Measurements from ENCODE around the gene UCP2.
"Not testable (repeated sequence)": the region's sequence is repeated elsewhere in the genome, so short reads cannot be mapped to it uniquely, and the experiment has no call there.

UCP2 gene

GRCh38 chr11:73995731-73996130, 13.1 kb upstream of the UCP2 start:
- no peak for DNase-seq (ENCODE audit: low read depth)

GRCh38 chr11:73995247-73995646, 12.6 kb upstream of the UCP2 start:
- DNase-seq (ENCODE audit: low read depth), result no peak

- no peak for DNase-seq (ENCODE audit: low read depth)
Measured at GRCh38 chr11:73991471-73992006, 8.9 kb upstream of the UCP2 start.

GRCh38 chr11:73990730-73991129, 8.1 kb upstream of the UCP2 start:
- DNase-seq (ENCODE audit: low read depth), result no peak

GRCh38 chr11:73989156-73989555, 6.5 kb upstream of the UCP2 start:
- DNase-seq (ENCODE audit: low read depth), result no peak

GRCh38 chr11:73988227-73988626, 5.6 kb upstream of the UCP2 start:
- DNase-seq (ENCODE audit: low read depth), result no peak

GRCh38 chr11:73985661-73986060, 3.0 kb upstream of the UCP2 start:
- DNase-seq (ENCODE audit: low read depth), result not testable (repeated sequence)

- DNase-seq (ENCODE audit: low read depth), result no peak
Measured at GRCh38 chr11:73983741-73984538, 1.3 kb upstream of the UCP2 start.

- peak; percentile 93 for DNase-seq (ENCODE audit: low read depth)
Measured at GRCh38 chr11:73982990-73983740, 522 bp upstream of the UCP2 start.

- DNase-seq (ENCODE audit: low read depth), result no peak
Measured at GRCh38 chr11:73981051-73981805, 1.4 kb downstream of the UCP2 start.

GRCh38 chr11:73980001-73980961, 2.4 kb downstream of the UCP2 start:
- peak; percentile 55 for DNase-seq (ENCODE audit: low read depth)

- no peak for DNase-seq (ENCODE audit: low read depth)
Measured at GRCh38 chr11:73978576-73979086, 4.0 kb downstream of the UCP2 start.

- no peak for DNase-seq (ENCODE audit: low read depth)
Measured at GRCh38 chr11:73977856-73978519, 4.7 kb downstream of the UCP2 start.

- no peak for DNase-seq (ENCODE audit: low read depth)
Measured at GRCh38 chr11:73976451-73977151, 6.0 kb downstream of the UCP2 start.

GRCh38 chr11:73975479-73975757, 7.2 kb downstream of the UCP2 start:
- DNase-seq (ENCODE audit: low read depth), result no peak

GRCh38 chr11:73974604-73975478, 7.8 kb downstream of the UCP2 start:
- DNase-seq (ENCODE audit: low read depth), result no peak

GRCh38 chr11:73972620-73973449, 9.8 kb downstream of the UCP2 start:
- DNase-seq (ENCODE audit: low read depth), result no peak

GRCh38 chr11:73972187-73972586, 10.5 kb downstream of the UCP2 start:
- DNase-seq (ENCODE audit: low read depth), result no peak

Measured in activated T-cell treated with anti-CD3 and anti-CD28 coated beads for 48 hours (primary cell).